SK-N-SH treated with all-trans-retinoic acid at 6 μM for 48 hours (cell line): Measurements from ENCODE around the gene P2RY10.

Experiments used
- ARNTL ChIP-seq: fragments of 450-650 bp; formaldehyde crosslinking; IDR thresholded peaks from 2 replicates; pipeline ENCODE4 v1.5.0; 2020; ENCODE audit warnings: low read depth, mild to moderate bottlenecking, moderate library complexity, borderline replicate concordance
- CSDC2 ChIP-seq: fragments of 250-450 bp; sonication (Bioruptor Pico); IDR thresholded peaks from 2 replicates; pipeline ENCODE4 v1.5.0; 2020; ENCODE audit warnings: mild to moderate bottlenecking, moderate library complexity
- ESRRG ChIP-seq: fragments of 250-450 bp; sonication (Bioruptor Pico); IDR thresholded peaks from 2 replicates; pipeline ENCODE4 v1.6.1; 2021; ENCODE audit warnings: mild to moderate bottlenecking
- GLIS3 ChIP-seq: fragments of 250-450 bp; sonication (Bioruptor Pico); IDR thresholded peaks from 2 replicates; pipeline ENCODE4 v1.5.0; 2020; ENCODE audit warnings: mild to moderate bottlenecking, moderate library complexity
- OSR1 ChIP-seq: fragments of 250-450 bp; sonication (Bioruptor Pico); IDR thresholded peaks from 2 replicates; pipeline ENCODE4 v1.8.0; 2022; ENCODE audit warnings: moderate library complexity, mild to moderate bottlenecking, inconsistent platforms
- RARB ChIP-seq: fragments of 250-450 bp; sonication (Bioruptor Pico); IDR thresholded peaks from 2 replicates; pipeline ENCODE4 v1.8.0; 2021; ENCODE audit warnings: mild to moderate bottlenecking, moderate library complexity
- ZC3H10 ChIP-seq: fragments of 250-450 bp; sonication (Bioruptor Pico); IDR thresholded peaks from 2 replicates; pipeline ENCODE4 v1.5.1; 2021; ENCODE audit warnings: mild to moderate bottlenecking, moderate library complexity
- ZFP3 ChIP-seq: fragments of 250-450 bp; sonication (Bioruptor Pico); IDR thresholded peaks from 2 replicates; pipeline ENCODE4 v1.5.0; 2020; ENCODE audit warnings: mild to moderate bottlenecking, moderate library complexity
- ZNF565 ChIP-seq: fragments of 450-650 bp; formaldehyde crosslinking; conservative IDR thresholded peaks from 2 replicates; pipeline ENCODE4 v1.5.0; 2020; ENCODE audit warnings: low read depth, mild to moderate bottlenecking, moderate library complexity
- ZNF8 ChIP-seq: fragments of 450-650 bp; formaldehyde crosslinking; IDR thresholded peaks from 2 replicates; pipeline ENCODE4 v1.5.0; 2020; ENCODE audit warnings: mild to moderate bottlenecking, moderate library complexity
- TF ChIP-seq, protein P1 (sequence below): fragments of 250-450 bp; sonication (Bioruptor Pico); IDR thresholded peaks from 2 replicates; pipeline ENCODE4 v1.8.0; 2020; ENCODE audit warnings: mild to moderate bottlenecking, moderate library complexity, borderline replicate concordance

DNA sequence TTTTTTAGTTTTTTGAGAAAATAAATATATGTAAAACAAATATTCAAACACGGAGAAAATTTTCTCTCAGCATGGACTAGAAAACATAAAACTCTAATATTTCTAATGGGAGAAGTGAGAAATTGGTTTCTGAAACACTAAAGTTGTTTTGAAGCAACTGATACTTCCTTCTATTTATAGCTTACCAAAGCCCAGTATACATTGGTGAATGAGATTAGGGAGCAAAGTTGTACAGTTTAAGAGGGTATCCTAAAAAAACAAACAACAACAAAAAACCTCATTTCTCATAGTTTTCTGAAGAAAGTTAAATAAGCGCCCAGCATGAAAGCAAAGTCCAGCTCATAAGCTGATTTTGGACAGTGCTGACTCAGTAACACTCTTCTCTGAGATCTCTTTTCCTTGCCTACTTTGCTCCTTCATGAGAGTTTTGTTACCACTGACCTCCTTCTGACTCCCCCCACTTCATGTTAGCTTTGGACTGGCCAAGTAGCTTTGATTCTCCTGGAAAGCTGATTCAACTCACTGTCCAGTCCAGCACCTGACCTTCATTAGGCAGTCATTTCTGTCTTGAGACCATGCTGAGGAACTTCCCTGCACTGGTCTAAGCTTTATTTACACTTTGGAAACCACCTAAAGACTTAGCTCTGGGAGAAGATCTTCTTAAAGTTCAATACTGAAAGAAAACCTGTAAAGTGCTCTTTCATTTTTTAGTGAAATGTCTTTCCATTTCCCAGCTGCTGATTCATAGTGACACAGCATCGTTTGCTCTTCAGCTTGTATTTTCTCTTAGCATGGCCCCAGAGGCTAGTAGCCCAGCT, 21.8 kb upstream of the P2RY10 start:
- no peak for TF ChIP-seq CSDC2 (CRISPR knock-in tag)
- TF ChIP-seq, protein P1, sequence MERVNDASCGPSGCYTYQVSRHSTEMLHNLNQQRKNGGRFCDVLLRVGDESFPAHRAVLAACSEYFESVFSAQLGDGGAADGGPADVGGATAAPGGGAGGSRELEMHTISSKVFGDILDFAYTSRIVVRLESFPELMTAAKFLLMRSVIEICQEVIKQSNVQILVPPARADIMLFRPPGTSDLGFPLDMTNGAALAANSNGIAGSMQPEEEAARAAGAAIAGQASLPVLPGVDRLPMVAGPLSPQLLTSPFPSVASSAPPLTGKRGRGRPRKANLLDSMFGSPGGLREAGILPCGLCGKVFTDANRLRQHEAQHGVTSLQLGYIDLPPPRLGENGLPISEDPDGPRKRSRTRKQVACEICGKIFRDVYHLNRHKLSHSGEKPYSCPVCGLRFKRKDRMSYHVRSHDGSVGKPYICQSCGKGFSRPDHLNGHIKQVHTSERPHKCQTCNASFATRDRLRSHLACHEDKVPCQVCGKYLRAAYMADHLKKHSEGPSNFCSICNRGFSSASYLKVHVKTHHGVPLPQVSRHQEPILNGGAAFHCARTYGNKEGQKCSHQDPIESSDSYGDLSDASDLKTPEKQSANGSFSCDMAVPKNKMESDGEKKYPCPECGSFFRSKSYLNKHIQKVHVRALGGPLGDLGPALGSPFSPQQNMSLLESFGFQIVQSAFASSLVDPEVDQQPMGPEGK (CRISPR knock-in tag) = no peak
- TF ChIP-seq ZNF565 (CRISPR knock-in tag) = no peak
- TF ChIP-seq RARB (CRISPR knock-in tag) = no peak
- TF ChIP-seq ZC3H10 (CRISPR knock-in tag) = no peak
- TF ChIP-seq ZNF8 (CRISPR knock-in tag) = no peak
- no peak for TF ChIP-seq GLIS3
- TF ChIP-seq OSR1 = no peak
- no peak for TF ChIP-seq ARNTL (CRISPR knock-in tag)
- no peak for TF ChIP-seq ZFP3 (CRISPR knock-in tag)
- TF ChIP-seq ESRRG (CRISPR knock-in tag) = no peak
